HL-60 (cell line): Measurements from ENCODE around the gene SYP.

ENCODE experiments used
- DNase-seq, 2 experiments: peaks; one replicate each; pipeline ENCODE4 v3.0.0-alpha.2; 2010 to 2020; ENCODE audit warnings: low read depth in 1 of 2, low spot score in 1 of 2
- H3K27ac ChIP-seq: fragments of 250-450 bp; sonication (Bioruptor Pico); replicated peaks from 2 replicates; pipeline ENCODE4 v1.5.1; 2020; ENCODE audit warnings: mild to moderate bottlenecking, moderate library complexity
- H3K27me3 ChIP-seq: fragments of 250-450 bp; sonication (Bioruptor Pico); 2 replicates; pipeline ENCODE4 v1.5.1; 2021; ENCODE audit warnings: mild to moderate bottlenecking, moderate library complexity; ENCODE audit not compliant: insufficient read depth, poor library complexity, severe bottlenecking
- H3K4me3 ChIP-seq: replicated peaks from 2 replicates; pipeline ENCODE4 v1.5.1; 2011; ENCODE audit warnings: mild to moderate bottlenecking, control low read depth, low read length; ENCODE audit not compliant: insufficient read depth
- GABPA ChIP-seq: IDR thresholded peaks from 2 replicates; pipeline ENCODE4 v1.6.1; 2012; ENCODE audit warnings: low read depth
- POLR2AphosphoS5 ChIP-seq: IDR thresholded peaks from 2 replicates; pipeline ENCODE4 v1.6.1; 2012; ENCODE audit warnings: low read depth
- SPI1 ChIP-seq: IDR thresholded peaks from 2 replicates; pipeline ENCODE4 v1.6.1; 2012; ENCODE audit warnings: low read depth, mild to moderate bottlenecking, borderline replicate concordance
- TF ChIP-seq, protein P1 (sequence below): IDR thresholded peaks from 2 replicates; pipeline ENCODE4 v1.6.1; 2012; ENCODE audit warnings: low read depth; ENCODE audit not compliant: insufficient replicate concordance
- TF ChIP-seq, protein P2 (sequence below): IDR thresholded peaks from one replicate; pipeline ENCODE4 v1.5.1; 2011; ENCODE audit warnings: low read length, control low read depth, inconsistent platforms; ENCODE audit not compliant: insufficient read depth

SYP gene

DNA sequence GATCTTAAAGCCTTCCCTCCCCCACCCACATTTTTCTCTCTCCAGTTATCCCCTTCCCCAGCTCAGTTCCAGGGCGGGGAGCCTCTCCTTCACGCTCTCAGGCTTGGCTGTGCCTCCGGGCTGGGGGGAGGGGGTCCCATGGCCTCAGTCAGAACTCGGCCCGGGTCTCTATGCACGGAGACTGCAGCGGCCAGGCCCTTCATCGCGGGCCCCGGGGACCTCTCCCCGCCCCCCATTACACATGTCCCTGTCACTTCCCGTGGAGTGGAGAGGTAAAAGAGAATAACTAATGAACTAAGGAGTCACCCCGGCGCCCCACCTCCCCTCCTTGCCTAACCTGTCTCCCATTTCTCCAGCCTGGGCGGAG is 13.0 kb downstream of the SYP start:
- DNase-seq: no peak
- TF ChIP-seq, protein P1, sequence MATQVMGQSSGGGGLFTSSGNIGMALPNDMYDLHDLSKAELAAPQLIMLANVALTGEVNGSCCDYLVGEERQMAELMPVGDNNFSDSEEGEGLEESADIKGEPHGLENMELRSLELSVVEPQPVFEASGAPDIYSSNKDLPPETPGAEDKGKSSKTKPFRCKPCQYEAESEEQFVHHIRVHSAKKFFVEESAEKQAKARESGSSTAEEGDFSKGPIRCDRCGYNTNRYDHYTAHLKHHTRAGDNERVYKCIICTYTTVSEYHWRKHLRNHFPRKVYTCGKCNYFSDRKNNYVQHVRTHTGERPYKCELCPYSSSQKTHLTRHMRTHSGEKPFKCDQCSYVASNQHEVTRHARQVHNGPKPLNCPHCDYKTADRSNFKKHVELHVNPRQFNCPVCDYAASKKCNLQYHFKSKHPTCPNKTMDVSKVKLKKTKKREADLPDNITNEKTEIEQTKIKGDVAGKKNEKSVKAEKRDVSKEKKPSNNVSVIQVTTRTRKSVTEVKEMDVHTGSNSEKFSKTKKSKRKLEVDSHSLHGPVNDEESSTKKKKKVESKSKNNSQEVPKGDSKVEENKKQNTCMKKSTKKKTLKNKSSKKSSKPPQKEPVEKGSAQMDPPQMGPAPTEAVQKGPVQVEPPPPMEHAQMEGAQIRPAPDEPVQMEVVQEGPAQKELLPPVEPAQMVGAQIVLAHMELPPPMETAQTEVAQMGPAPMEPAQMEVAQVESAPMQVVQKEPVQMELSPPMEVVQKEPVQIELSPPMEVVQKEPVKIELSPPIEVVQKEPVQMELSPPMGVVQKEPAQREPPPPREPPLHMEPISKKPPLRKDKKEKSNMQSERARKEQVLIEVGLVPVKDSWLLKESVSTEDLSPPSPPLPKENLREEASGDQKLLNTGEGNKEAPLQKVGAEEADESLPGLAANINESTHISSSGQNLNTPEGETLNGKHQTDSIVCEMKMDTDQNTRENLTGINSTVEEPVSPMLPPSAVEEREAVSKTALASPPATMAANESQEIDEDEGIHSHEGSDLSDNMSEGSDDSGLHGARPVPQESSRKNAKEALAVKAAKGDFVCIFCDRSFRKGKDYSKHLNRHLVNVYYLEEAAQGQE: no peak
- no peak overlapping the region for H3K4me3 ChIP-seq
- H3K27me3 ChIP-seq: no peaks in the 10 kb centered on the region
- no peak overlapping the region for H3K27ac ChIP-seq

DNA sequence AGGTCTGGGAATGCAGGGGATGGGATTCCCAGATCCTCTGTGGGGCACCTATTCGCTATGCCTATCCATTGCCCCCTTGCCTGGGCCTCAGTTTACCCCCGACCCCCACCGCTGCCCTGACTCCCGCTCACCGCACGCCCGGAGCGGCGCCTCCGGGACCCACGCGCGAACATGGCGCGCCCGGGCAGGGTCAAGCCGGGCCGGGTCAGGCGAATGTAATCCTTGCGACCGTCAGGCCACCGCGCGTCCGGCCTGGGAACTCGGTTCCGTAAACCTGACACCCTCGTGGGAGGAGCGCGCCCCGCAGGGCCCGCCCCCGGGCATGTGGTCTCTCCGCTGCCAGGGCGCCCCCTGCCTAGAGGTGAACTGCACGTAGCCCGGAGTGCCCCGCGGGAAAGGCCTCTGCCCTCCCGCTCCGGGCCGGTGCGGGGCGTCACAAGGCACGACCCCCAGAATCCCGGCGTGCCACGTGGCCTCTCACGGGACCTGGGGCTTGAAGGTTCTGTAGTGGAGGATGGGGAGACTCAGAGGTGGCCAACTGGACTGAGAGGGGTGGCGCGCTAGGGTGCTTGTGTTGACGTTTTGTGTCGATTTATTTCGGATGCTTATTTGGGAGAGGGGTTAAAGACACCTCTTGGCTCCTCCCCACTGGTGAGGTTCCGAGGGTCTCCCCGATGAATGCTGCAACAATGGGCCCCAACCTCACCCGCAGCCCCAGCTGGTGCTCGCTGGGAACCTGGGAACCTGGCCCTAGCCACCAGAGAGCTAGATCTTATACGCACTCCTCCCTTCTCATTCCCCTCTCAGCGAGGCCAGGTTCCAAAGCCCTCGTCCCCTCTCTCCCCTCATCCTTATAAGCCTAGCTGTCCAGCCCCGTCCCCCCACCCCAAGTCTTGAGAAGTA is 13.6 kb downstream of the SYP start, which contains the start of gene PRICKLE3:
Gene PRICKLE3 (minus strand): TSS at position 249 of the 903 bp plus-strand sequence. CDS start 76 bp downstream, at position 173.
- H3K4me3 ChIP-seq: peak within 1 kb of the TSS; percentile 72
- TF ChIP-seq POLR2AphosphoS5 (peak; percentile 23; the same call in 1 of the 2 replicates), GABPA (no peak), SPI1 (no peak)
- TF ChIP-seq, protein P2, sequence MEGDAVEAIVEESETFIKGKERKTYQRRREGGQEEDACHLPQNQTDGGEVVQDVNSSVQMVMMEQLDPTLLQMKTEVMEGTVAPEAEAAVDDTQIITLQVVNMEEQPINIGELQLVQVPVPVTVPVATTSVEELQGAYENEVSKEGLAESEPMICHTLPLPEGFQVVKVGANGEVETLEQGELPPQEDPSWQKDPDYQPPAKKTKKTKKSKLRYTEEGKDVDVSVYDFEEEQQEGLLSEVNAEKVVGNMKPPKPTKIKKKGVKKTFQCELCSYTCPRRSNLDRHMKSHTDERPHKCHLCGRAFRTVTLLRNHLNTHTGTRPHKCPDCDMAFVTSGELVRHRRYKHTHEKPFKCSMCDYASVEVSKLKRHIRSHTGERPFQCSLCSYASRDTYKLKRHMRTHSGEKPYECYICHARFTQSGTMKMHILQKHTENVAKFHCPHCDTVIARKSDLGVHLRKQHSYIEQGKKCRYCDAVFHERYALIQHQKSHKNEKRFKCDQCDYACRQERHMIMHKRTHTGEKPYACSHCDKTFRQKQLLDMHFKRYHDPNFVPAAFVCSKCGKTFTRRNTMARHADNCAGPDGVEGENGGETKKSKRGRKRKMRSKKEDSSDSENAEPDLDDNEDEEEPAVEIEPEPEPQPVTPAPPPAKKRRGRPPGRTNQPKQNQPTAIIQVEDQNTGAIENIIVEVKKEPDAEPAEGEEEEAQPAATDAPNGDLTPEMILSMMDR: no peak
- TF ChIP-seq, protein P1: no peak
- H3K27me3 ChIP-seq: no peaks in the 10 kb centered on the region
- peak within 1 kb of the TSS; percentile 64 for H3K27ac ChIP-seq
- peak in 1 of 2 experiments; percentile 79 for DNase-seq

DNA sequence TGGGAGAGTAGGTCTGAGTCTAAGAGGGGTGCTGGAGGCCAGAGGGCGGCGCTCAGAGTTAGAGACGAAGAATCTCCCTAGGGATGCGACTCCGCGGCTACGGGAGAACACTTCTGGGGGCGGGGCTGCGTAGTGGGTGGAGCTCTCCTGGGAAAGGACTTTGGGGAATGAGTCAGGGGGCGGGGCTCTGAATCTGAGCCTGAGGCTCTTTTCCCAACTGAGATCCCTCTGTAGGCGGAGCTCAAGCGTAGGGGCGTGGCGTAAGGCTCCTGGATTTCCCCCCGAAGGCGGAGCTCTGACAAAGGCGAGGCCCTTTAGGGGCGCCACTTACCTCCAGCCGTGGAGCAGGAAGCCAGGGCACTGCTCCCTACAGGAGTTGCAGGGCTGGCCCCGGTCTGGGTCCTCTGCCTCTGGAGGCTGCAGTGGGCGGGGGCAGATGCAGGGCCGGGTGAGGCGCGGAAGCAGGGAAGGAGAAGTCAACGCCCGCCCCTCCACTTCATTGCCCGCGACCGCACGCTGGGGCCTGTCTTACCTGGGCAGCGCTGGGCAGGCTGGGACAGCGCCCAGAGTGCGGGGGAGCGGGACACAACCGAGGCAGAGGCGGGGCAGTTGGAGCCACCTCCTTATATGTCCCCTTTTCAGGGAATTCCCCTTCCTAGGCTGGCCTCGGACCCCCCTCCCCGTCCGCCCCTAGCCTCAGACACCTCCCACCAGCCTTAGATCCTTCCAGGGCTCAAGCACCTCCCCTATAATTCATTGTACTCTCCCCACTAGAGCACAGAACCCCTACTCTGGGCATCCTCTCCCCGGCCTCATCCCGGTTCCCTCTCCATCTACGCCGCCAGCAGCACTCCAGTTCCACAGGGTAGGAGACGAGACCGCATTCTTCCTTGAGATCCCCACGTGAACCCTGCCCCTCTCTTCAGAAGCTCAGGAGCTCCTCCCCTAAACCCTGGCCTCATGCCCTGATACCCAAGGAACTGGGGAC is 15.4 kb downstream of the SYP start:
- H3K27me3 ChIP-seq: no peaks in the 10 kb centered on the region
- DNase-seq: peak in 1 of 2 experiments; percentile 48
- TF ChIP-seq SPI1: no peak
- TF ChIP-seq POLR2AphosphoS5: no peak
- TF ChIP-seq, protein P2: no peak
- TF ChIP-seq GABPA: no peak
- TF ChIP-seq, protein P1: no peak
- H3K4me3 ChIP-seq: peak overlapping the region; percentile 72
- no peak overlapping the region for H3K27ac ChIP-seq
